Caco-2 (cell line): ENCODE data around the gene RABGAP1L. TPM values are rescaled to one million over a fixed set of nuclear protein-coding genes. Genes with fewer than 3 reads are reported as not detected.

ENCODE experiments used
- BruUV-seq: library from RNA; stranded (reverse); fragments of 400-500 nt; replicated peaks from 2 replicates; lab custom pipeline; 2021; lab: Mats Ljungman, UMichigan
- CTCF ChIA-PET: fragments of 300-600 bp; sonication (Branson Sonifier 250); formaldehyde crosslinking; loops from one replicate; lab custom pipeline; 2022; ENCODE audit warnings: antibody characterized with exemption; lab: Charles Lee
- POLR2A ChIA-PET: fragments of 300-600 bp; sonication (Branson Sonifier 250); formaldehyde crosslinking; loops from one replicate; lab custom pipeline; 2022; ENCODE audit warnings: antibody characterized with exemption; lab: Charles Lee
- DNase-seq, 2 experiments: peaks; one replicate each; pipeline versions ENCODE4 v3.0.0 to v3.0.0-alpha.2; 2020 to 2022
- H3K27me3 ChIP-seq: replicated peaks from 2 replicates; pipeline ENCODE4 v1.6.0; 2011; ENCODE audit warnings: low read length; ENCODE audit not compliant: control insufficient read depth, insufficient read depth
- H3K36me3 ChIP-seq: 2 replicates; pipeline ENCODE4 v1.5.1; 2011; ENCODE audit warnings: low read length; ENCODE audit not compliant: control insufficient read depth, insufficient read depth
- H3K4me1 ChIP-seq: fragments of 250-450 bp; sonication (Bioruptor Pico); 2 replicates; pipeline ENCODE4 v1.5.1; 2020; ENCODE audit warnings: mild to moderate bottlenecking
- H3K4me3 ChIP-seq: 2 replicates; pipeline ENCODE4 v1.5.1; 2011; ENCODE audit warnings: low read depth, mild to moderate bottlenecking, control low read depth, low read length
- H3K9me3 ChIP-seq: fragments of 250-450 bp; sonication (Bioruptor Pico); 2 replicates; pipeline ENCODE4 v1.5.1; 2020; ENCODE audit warnings: mild to moderate bottlenecking, moderate library complexity
- H3K27ac Mint-ChIP-seq: one replicate; pipeline ENCODE4 v1.8.0; 2022; ENCODE audit warnings: mixed read lengths; ENCODE audit not compliant: unreplicated experiment
- H3K27me3 Mint-ChIP-seq: one replicate; pipeline ENCODE4 v1.8.0; 2022; ENCODE audit warnings: mixed read lengths; ENCODE audit not compliant: insufficient read depth, unreplicated experiment
- H3K36me3 Mint-ChIP-seq: one replicate; pipeline ENCODE4 v1.8.0; 2022; ENCODE audit warnings: mild to moderate bottlenecking, mixed read lengths; ENCODE audit not compliant: insufficient read depth, unreplicated experiment
- H3K4me1 Mint-ChIP-seq: one replicate; pipeline ENCODE4 v1.8.0; 2022; ENCODE audit warnings: low read depth, mixed read lengths; ENCODE audit not compliant: unreplicated experiment
- H3K4me3 Mint-ChIP-seq: one replicate; pipeline ENCODE4 v1.8.0; 2022; ENCODE audit warnings: mild to moderate bottlenecking, moderate library complexity, mixed read lengths; ENCODE audit not compliant: unreplicated experiment
- H3K9me3 Mint-ChIP-seq: one replicate; pipeline ENCODE4 v1.8.0; 2022; ENCODE audit warnings: mixed read lengths; ENCODE audit not compliant: unreplicated experiment
- intact Hi-C: fragments of 100-400 bp; cut with micrococcal nuclease; formaldehyde crosslinking; loops from one replicate; pipeline ENCODE4 v1.10.0; 2022; ENCODE audit not compliant: unreplicated experiment
- total RNA-seq: library from RNA; stranded (reverse); gene quantifications from 2 replicates; pipeline ENCODE4 v1.2.3, GENCODE V29; 2022
- TF ChIP-seq, protein P1 (sequence below), 2 experiments: fragments of 200-600 bp in 1 of 2; IDR thresholded peaks; 1 replicate in 1 of 2; 2 replicates in 1 of 2; pipeline versions ENCODE4 v1.5.1 to v1.8.0; 2011 to 2022; ENCODE audit warnings: antibody characterized with exemption in 1 of 2, control low read depth in 1 of 2, inconsistent platforms in 1 of 2, low read depth in 1 of 2, low read length in 1 of 2, mild to moderate bottlenecking in 1 of 2, moderate library complexity in 1 of 2; ENCODE audit not compliant: insufficient read depth in 1 of 2, severe bottlenecking in 1 of 2, unreplicated experiment in 1 of 2

The RABGAP1L gene
- total RNA-seq, 1 experiment from 2014 or later = 20.3 TPM

DNA sequence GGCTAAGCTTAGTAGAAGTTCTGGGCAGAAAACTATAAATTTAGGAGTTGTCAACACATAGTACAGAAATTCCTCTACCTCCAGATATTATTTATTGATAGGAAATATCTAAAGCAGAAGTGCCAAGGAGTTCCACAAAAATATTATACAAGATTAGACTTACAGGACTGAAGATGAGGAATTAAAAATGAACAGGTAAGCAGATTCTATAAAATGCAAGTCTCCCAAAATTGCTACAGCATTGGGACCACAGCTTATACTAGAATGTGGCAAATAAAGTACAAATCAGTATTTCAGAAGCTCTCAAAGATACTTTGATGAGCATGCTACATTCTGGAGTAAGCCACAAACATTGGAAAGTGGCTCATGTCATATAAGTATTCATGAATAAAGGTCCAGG, 790.3 kb downstream of the RABGAP1L start:
- Histone ChIP-seq H3K27me3 (no peaks in the 10 kb centered on the region), H3K9me3 (no peaks in the 10 kb centered on the region), H3K4me3 (no peak overlapping the region), H3K36me3 (no peaks in the 10 kb centered on the region), H3K4me1 (peaks cover 20% of the 10 kb centered on the region)
- Mint-ChIP-seq H3K27ac (no peak overlapping the region), H3K36me3 (no peaks in the 10 kb centered on the region), H3K27me3 (no peaks in the 10 kb centered on the region), H3K9me3 (no peaks in the 10 kb centered on the region), H3K4me1 (peaks cover 24% of the 10 kb centered on the region), H3K4me3 (no peak overlapping the region)
- TF ChIP-seq, protein P1, sequence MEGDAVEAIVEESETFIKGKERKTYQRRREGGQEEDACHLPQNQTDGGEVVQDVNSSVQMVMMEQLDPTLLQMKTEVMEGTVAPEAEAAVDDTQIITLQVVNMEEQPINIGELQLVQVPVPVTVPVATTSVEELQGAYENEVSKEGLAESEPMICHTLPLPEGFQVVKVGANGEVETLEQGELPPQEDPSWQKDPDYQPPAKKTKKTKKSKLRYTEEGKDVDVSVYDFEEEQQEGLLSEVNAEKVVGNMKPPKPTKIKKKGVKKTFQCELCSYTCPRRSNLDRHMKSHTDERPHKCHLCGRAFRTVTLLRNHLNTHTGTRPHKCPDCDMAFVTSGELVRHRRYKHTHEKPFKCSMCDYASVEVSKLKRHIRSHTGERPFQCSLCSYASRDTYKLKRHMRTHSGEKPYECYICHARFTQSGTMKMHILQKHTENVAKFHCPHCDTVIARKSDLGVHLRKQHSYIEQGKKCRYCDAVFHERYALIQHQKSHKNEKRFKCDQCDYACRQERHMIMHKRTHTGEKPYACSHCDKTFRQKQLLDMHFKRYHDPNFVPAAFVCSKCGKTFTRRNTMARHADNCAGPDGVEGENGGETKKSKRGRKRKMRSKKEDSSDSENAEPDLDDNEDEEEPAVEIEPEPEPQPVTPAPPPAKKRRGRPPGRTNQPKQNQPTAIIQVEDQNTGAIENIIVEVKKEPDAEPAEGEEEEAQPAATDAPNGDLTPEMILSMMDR (IDR thresholded peaks at IDR 0.05; ENCODE audit: insufficient read depth in 1 of 2, low read depth in 1 of 2, low read length in 1 of 2, severe bottlenecking in 1 of 2, unreplicated experiment in 1 of 2) = no peak
- POLR2A ChIA-PET = no interaction called here
- CTCF ChIA-PET = no interaction called here
- no TSS peak for BruUV-seq
- intact Hi-C loops = loop anchor here (5.0 kb wide), 1 partner anchor 37 kb away; no protein-coding TSS in a partner anchor
- DNase-seq = no peak

DNA sequence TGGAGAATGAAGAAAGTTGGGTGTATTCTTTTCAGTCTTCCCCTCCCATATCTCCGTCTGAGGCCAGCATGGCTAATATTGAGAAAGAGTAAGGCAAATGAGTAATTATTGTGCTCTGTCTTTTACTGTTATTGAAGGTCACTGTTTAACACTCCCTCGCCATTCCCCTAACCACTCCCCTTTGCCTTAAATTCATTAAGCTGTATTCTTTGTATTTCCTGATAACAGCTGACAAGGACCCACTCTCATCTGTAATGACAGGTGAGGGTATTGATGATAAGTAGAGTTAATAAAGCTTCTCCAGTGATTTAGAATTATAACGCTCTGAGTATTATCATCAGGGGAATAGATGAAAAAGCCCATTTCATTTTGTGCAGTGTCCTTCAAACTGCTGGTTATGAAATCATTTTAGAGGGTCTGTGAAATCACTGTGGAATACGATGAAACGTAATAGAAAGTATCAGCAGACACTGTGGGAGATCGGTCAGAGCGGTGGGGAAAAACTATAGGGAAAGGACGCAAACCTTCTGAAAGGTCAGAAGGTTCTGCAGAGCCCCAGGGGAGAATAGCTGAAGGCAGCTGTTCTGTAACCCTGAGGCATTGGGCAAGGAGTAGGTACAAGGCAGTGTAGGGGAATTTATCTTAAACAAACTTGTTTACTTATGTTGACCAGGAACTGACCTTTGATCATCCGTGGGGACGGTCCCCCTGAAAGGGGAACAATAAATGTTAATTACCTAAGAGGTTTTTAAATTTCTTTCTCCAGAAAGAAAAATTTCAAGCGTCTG, 794.2 kb downstream of the RABGAP1L start:
- Histone ChIP-seq H3K4me3 (peak overlapping the region; percentile 13; the same call in 1 of the 2 replicates), H3K9me3 (no peaks in the 10 kb centered on the region), H3K27me3 (no peaks in the 10 kb centered on the region), H3K36me3 (no peaks in the 10 kb centered on the region), H3K4me1 (peaks cover 26% of the 10 kb centered on the region)
- CTCF ChIA-PET = interaction anchor here (0.7 kb wide), 1 partner anchor 13 kb away, joined by 4 read pairs; no protein-coding TSS in a partner anchor
- Mint-ChIP-seq H3K4me3 (peak overlapping the region; percentile 41), H3K4me1 (peaks cover 15% of the 10 kb centered on the region), H3K36me3 (no peaks in the 10 kb centered on the region), H3K27ac (peak overlapping the region; percentile 0), H3K9me3 (no peaks in the 10 kb centered on the region), H3K27me3 (no peaks in the 10 kb centered on the region)
- DNase-seq = peak; percentile 69 to 76
- intact Hi-C loops = loop anchor here (1.0 to 5.0 kb wide), 3 partner anchors 10 to 46 kb away; partner anchors contain the start of gene CACYBP
- no TSS peak for BruUV-seq
- TF ChIP-seq, protein P1 (IDR thresholded peaks at IDR 0.05; ENCODE audit: insufficient read depth in 1 of 2, low read depth in 1 of 2, low read length in 1 of 2, severe bottlenecking in 1 of 2, unreplicated experiment in 1 of 2) = no peak
- POLR2A ChIA-PET = interaction anchor here (0.6 kb wide), 1 partner anchor 45 kb away, joined by 3 read pairs; no protein-coding TSS in a partner anchor

DNA sequence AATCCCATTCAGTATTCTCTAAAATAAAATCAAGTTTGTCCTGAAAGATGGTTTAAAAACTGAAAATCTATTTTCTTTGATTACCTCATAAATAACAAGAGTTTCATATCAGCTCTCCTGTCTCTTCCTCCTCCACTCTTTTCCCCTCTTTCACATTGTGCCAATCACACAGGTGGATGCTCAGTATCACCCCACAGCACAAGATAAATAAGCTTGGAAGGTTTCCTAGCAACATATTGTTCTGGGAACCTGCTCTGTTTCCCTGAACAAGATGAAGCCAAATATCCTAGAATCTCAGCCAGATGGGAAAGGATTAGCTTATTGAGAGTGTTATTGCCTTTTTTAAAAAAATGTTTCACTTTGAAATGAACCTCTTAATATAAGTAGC, 794.7 kb downstream of the RABGAP1L start:
- no peaks in the 10 kb centered on the region for H3K27me3 Mint-ChIP-seq
- peak; percentile 38 to 50 for DNase-seq
- ChIA-PET POLR2A (interaction anchor here (0.6 kb wide), 1 partner anchor 45 kb away, joined by 3 read pairs; no protein-coding TSS in a partner anchor), CTCF (interaction anchor here (0.7 kb wide), 1 partner anchor 12 kb away, joined by 4 read pairs; no protein-coding TSS in a partner anchor)
- no peaks in the 10 kb centered on the region for H3K36me3 Mint-ChIP-seq
- Histone ChIP-seq H3K4me3 (no peak overlapping the region), H3K27me3 (no peaks in the 10 kb centered on the region), H3K9me3 (no peaks in the 10 kb centered on the region), H3K4me1 (peaks cover 26% of the 10 kb centered on the region), H3K36me3 (no peaks in the 10 kb centered on the region)
- TF ChIP-seq, protein P1 (IDR thresholded peaks at IDR 0.05; ENCODE audit: insufficient read depth in 1 of 2, low read depth in 1 of 2, low read length in 1 of 2, severe bottlenecking in 1 of 2, unreplicated experiment in 1 of 2) = no peak
- H3K9me3 Mint-ChIP-seq = no peaks in the 10 kb centered on the region
- H3K4me1 Mint-ChIP-seq = peaks cover 15% of the 10 kb centered on the region
- H3K4me3 Mint-ChIP-seq = peak overlapping the region; percentile 41
- peak overlapping the region; percentile 0 for H3K27ac Mint-ChIP-seq
- no TSS peak for BruUV-seq
- intact Hi-C loops = loop anchor here (1.0 to 5.0 kb wide), 2 partner anchors 42 to 45 kb away; partner anchors contain the start of gene CACYBP
